SHP77 (cell line): ENCODE measurements around the gene MARCHF9.
A peak's percentile ranks its signal among the peaks of the same experiment; 100 is the strongest.

Experiments
- DNase-seq, 2 experiments: peaks; one replicate each; lab custom pipeline; 2025; lab: John Stamatoyannopoulos, UW

Gene MARCHF9

GRCh38 chr12:57753756-57754337 lies 1.1 kb upstream of the MARCHF9 start:
- DNase-seq: no peak

- DNase-seq: no peak
These were observed 221 bp downstream of the MARCHF9 start for GRCh38 chr12:57755194-57755453.

GRCh38 chr12:57755454-57756372 lies 810 bp downstream of the MARCHF9 start:
- DNase-seq: no peak

GRCh38 chr12:57756406-57757341 lies 1.8 kb downstream of the MARCHF9 start:
- peak; percentile 24 to 27 for DNase-seq

GRCh38 chr12:57757771-57758170 lies 2.9 kb downstream of the MARCHF9 start:
- DNase-seq: no peak

- no peak for DNase-seq
These were observed 3.9 kb downstream of the MARCHF9 start for GRCh38 chr12:57758552-57759359.

- peak in 1 of 2 experiments; percentile 63 for DNase-seq
These were observed 4.6 kb downstream of the MARCHF9 start for GRCh38 chr12:57759360-57759980.

GRCh38 chr12:57760347-57760982 lies 5.6 kb downstream of the MARCHF9 start:
- no peak for DNase-seq

- DNase-seq: no peak
These were observed 6.6 kb downstream of the MARCHF9 start for GRCh38 chr12:57761391-57761998.

- DNase-seq: no peak
These were observed 7.6 kb downstream of the MARCHF9 start for GRCh38 chr12:57762463-57762862.

- DNase-seq: no peak
These were observed 9.2 kb downstream of the MARCHF9 start for GRCh38 chr12:57763881-57764661.

- no peak for DNase-seq
These were observed 9.7 kb downstream of the MARCHF9 start for GRCh38 chr12:57764662-57765002.

GRCh38 chr12:57765003-57765697 lies 10.2 kb downstream of the MARCHF9 start:
- DNase-seq: no peak

GRCh38 chr12:57765698-57766463 lies 11.0 kb downstream of the MARCHF9 start:
- DNase-seq: no peak

- DNase-seq: peak in 1 of 2 experiments; percentile 14
These were observed 11.8 kb downstream of the MARCHF9 start, which contains the start of gene CYP27B1 for GRCh38 chr12:57766464-57767304. CYP27B1 (minus strand) TSS chr12:57767078; CDS start chr12:57767041, 37 bp downstream.

GRCh38 chr12:57767305-57767698 lies 12.4 kb downstream of the MARCHF9 start:
- DNase-seq: no peak

- no peak for DNase-seq
These were observed 13.0 kb downstream of the MARCHF9 start for GRCh38 chr12:57767876-57768275.
